Measurements from ENCODE around the gene BFSP1.

DNA sequence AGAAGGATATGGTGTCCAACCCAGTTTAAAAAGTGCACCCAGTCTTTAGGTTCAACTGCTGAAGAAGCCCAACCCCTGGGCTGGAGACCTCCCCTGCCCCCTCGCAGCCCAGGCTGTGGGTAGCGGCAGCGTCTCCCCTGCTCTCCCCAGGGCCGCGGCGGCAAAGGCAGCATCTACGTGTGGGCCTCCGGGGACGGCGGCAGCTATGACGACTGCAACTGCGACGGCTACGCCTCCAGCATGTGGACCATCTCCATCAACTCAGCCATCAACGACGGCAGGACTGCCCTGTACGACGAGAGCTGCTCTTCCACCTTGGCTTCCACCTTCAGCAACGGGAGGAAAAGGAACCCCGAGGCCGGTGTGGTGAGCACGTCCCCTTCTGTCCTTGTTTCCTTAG, 77.6 kb downstream of the BFSP1 start:
- TF ChIP-seq CTCF (IDR thresholded peaks at IDR 0.05) (no peak), ZFX (IDR thresholded peaks at IDR 0.05; ENCODE audit: borderline replicate concordance) (no peak)

Data from 22Rv1 (cell line).